GM12864 (cell line): ENCODE results near the gene MSI2.

Source experiments
- DNase-seq: peaks from one replicate; pipeline ENCODE4 v3.0.0-alpha.2; 2011; ENCODE audit warnings: low read depth
- H3K4me3 ChIP-seq: 2 replicates; pipeline ENCODE4 v1.5.1; 2011; ENCODE audit warnings: mild to moderate bottlenecking, low read depth, low read length, control low read depth
- CTCF ChIP-seq: IDR thresholded peaks from 2 replicates; pipeline ENCODE4 v1.5.1; 2011; ENCODE audit warnings: low read depth, mild to moderate bottlenecking, moderate library complexity, low read length, control low read depth, inconsistent platforms; ENCODE audit errors: missing control alignments

MSI2 gene

GRCh38 chr17:57370037-57370581 lies 113.8 kb downstream of the MSI2 start:
- DNase-seq: no peak
- TF ChIP-seq CTCF: no peak
- H3K4me3 ChIP-seq: no peak overlapping the region

- no peak for TF ChIP-seq CTCF
- DNase-seq: no peak
- H3K4me3 ChIP-seq: no peak overlapping the region
Observed at GRCh38 chr17:57370619-57371018, 114.3 kb downstream of the MSI2 start.

- no peak overlapping the region for H3K4me3 ChIP-seq
- no peak for TF ChIP-seq CTCF
- no peak for DNase-seq
Observed at GRCh38 chr17:57372156-57372555, 115.8 kb downstream of the MSI2 start.

- no peak for DNase-seq
- TF ChIP-seq CTCF: no peak
- no peak overlapping the region for H3K4me3 ChIP-seq
Observed at GRCh38 chr17:57373048-57373447, 116.7 kb downstream of the MSI2 start.

- no peak overlapping the region for H3K4me3 ChIP-seq
- no peak for TF ChIP-seq CTCF
- DNase-seq: no peak
Observed at GRCh38 chr17:57373756-57374155, 117.4 kb downstream of the MSI2 start.

GRCh38 chr17:57375040-57375769 lies 118.9 kb downstream of the MSI2 start:
- DNase-seq: no peak
- no peak overlapping the region for H3K4me3 ChIP-seq
- TF ChIP-seq CTCF: no peak

- no peak for TF ChIP-seq CTCF
- DNase-seq: no peak
- no peak overlapping the region for H3K4me3 ChIP-seq
Observed at GRCh38 chr17:57375770-57376225, 119.5 kb downstream of the MSI2 start.
